ENCODE data around the gene PGAM1. TPM values are rescaled to one million over a fixed set of nuclear protein-coding genes. Genes with fewer than 3 reads are reported as not detected.
A peak's percentile ranks its signal among the peaks of the same experiment; 100 is the strongest.

PGAM1 gene
- polyA plus RNA-seq, 1 of the 3 experiments (the other 2 are of a cell fraction), result 398 TPM

DNA sequence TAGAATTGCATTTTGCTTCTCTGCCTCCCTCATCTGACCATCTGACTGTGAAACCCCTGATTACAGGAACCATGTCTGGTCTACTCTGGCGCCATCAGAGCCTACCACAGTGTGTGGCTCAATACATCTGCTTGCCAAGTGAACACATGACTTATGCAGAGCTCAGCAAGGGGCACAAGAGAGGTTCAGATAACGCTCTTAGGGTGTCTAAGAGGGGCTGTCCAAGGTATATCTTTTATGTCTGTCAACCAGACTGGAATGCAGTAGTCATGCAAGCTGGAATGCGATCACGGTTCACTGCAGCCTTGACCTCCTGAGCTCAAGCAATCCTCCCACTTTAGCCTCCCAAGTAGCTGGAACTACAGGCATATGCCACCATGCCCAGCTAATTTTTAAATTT lies 14.6 kb upstream of the PGAM1 start:
- Histone ChIP-seq H3F3A (replicated peaks; ENCODE audit: insufficient read depth) (peaks cover 15% of the 10 kb centered on the region), H3K27me3 (ENCODE audit: insufficient read depth) (no peaks in the 10 kb centered on the region), H3K4me3 (ENCODE audit: low read depth in 2 of 2, low read length in 1 of 2) (no peak overlapping the region), H3K79me2 (ENCODE audit: insufficient read depth) (no peaks in the 10 kb centered on the region), H3K4me2 (no peak overlapping the region), H3K9me3 (no peaks in the 10 kb centered on the region), H3K9me2 (no peaks in the 10 kb centered on the region), H3K4me1 (ENCODE audit: control insufficient read depth in 1 of 2, insufficient read depth in 2 of 2, low read depth in 1 of 2, low read length in 1 of 2) (peaks cover 4 to 6% of the 10 kb centered on the region in 2 experiments; a peak in 2 of 4 replicates), H3K9ac (no peak overlapping the region), H3K27ac (ENCODE audit: low read depth in 2 of 2, low read length in 1 of 2) (no peak overlapping the region), H4K20me1 (ENCODE audit: insufficient read depth) (no peaks in the 10 kb centered on the region), H2AFZ (ENCODE audit: low read depth) (no peak overlapping the region), H3K36me3 (replicated peaks in 1 of 2; ENCODE audit: control insufficient read depth in 1 of 2, insufficient read depth in 2 of 2, low read length in 1 of 2) (no peaks in the 10 kb centered on the region)
- CTCF ChIA-PET, result interaction anchor here (0.7 kb wide), 1 partner anchor 12 kb away, joined by 5 read pairs; no protein-coding TSS in a partner anchor
- TF ChIP-seq NFIC (IDR thresholded peaks at IDR 0.05; ENCODE audit: borderline replicate concordance), result no peak
- TF ChIP-seq, protein P1, sequence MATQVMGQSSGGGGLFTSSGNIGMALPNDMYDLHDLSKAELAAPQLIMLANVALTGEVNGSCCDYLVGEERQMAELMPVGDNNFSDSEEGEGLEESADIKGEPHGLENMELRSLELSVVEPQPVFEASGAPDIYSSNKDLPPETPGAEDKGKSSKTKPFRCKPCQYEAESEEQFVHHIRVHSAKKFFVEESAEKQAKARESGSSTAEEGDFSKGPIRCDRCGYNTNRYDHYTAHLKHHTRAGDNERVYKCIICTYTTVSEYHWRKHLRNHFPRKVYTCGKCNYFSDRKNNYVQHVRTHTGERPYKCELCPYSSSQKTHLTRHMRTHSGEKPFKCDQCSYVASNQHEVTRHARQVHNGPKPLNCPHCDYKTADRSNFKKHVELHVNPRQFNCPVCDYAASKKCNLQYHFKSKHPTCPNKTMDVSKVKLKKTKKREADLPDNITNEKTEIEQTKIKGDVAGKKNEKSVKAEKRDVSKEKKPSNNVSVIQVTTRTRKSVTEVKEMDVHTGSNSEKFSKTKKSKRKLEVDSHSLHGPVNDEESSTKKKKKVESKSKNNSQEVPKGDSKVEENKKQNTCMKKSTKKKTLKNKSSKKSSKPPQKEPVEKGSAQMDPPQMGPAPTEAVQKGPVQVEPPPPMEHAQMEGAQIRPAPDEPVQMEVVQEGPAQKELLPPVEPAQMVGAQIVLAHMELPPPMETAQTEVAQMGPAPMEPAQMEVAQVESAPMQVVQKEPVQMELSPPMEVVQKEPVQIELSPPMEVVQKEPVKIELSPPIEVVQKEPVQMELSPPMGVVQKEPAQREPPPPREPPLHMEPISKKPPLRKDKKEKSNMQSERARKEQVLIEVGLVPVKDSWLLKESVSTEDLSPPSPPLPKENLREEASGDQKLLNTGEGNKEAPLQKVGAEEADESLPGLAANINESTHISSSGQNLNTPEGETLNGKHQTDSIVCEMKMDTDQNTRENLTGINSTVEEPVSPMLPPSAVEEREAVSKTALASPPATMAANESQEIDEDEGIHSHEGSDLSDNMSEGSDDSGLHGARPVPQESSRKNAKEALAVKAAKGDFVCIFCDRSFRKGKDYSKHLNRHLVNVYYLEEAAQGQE (IDR thresholded peaks at IDR 0.05; ENCODE audit: low read depth, low read length), result 0 out of 2 replicates have a peak, but pooled peaks have one; percentile 37
- TF ChIP-seq GABPA (IDR thresholded peaks at IDR 0.05; ENCODE audit: low read depth), result no peak
- DNase-seq, result no peak
- 65% methylated on average over 3 of the region's 4 CpGs for WGBS (ENCODE audit: low lambda C conversion rate)
- POLR2A ChIA-PET, result no interaction called here

DNA sequence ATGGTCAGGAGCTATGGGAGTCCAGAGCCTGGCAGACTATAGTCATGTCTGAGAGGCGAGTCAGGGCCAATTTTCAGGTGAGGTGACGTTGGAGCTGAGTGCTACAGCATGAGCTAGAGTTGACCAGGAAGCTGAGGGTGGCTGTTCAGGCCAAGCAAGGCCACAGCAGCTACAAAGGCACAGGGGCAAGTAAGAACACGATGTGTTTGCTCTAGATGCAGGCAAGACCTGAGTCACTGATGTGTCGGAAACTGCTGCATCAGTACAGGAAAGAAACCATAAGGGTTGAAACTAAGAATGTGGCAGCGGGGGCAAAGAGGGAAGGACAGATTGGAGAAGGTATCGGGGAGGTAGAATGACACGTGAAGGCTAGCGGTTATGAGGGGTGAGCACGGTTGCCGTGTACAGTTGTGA lies 13.1 kb upstream of the PGAM1 start:
- Histone ChIP-seq H3K4me2 (no peak overlapping the region), H3K4me1 (ENCODE audit: control insufficient read depth in 1 of 2, insufficient read depth in 2 of 2, low read depth in 1 of 2, low read length in 1 of 2) (peaks cover 0 to 6% of the 10 kb centered on the region in 2 experiments; a peak in 1 of 4 replicates), H3K9ac (no peak overlapping the region), H3K9me3 (no peaks in the 10 kb centered on the region), H3K79me2 (ENCODE audit: insufficient read depth) (no peaks in the 10 kb centered on the region), H3K9me2 (no peaks in the 10 kb centered on the region), H3K27me3 (ENCODE audit: insufficient read depth) (no peaks in the 10 kb centered on the region), H3K27ac (ENCODE audit: low read depth in 2 of 2, low read length in 1 of 2) (no peak overlapping the region), H3F3A (replicated peaks; ENCODE audit: insufficient read depth) (peaks cover 7% of the 10 kb centered on the region), H2AFZ (ENCODE audit: low read depth) (no peak overlapping the region), H4K20me1 (ENCODE audit: insufficient read depth) (no peaks in the 10 kb centered on the region), H3K36me3 (replicated peaks in 1 of 2; ENCODE audit: control insufficient read depth in 1 of 2, insufficient read depth in 2 of 2, low read length in 1 of 2) (no peaks in the 10 kb centered on the region), H3K4me3 (ENCODE audit: low read depth in 2 of 2, low read length in 1 of 2) (no peak overlapping the region)
- no peak for DNase-seq
- TF ChIP-seq RCOR1 (IDR thresholded peaks at IDR 0.05; ENCODE audit: low read length) (no peak), ELF1 (IDR thresholded peaks at IDR 0.05) (no peak)
- TF ChIP-seq, protein P2, sequence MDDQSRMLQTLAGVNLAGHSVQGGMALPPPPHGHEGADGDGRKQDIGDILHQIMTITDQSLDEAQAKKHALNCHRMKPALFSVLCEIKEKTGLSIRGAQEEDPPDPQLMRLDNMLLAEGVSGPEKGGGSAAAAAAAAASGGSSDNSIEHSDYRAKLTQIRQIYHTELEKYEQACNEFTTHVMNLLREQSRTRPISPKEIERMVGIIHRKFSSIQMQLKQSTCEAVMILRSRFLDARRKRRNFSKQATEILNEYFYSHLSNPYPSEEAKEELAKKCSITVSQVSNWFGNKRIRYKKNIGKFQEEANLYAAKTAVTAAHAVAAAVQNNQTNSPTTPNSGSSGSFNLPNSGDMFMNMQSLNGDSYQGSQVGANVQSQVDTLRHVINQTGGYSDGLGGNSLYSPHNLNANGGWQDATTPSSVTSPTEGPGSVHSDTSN (IDR thresholded peaks at IDR 0.05), result no peak
- 93% methylated on average over 10 of the region's 10 CpGs for WGBS (ENCODE audit: low lambda C conversion rate)
- ChIA-PET CTCF (no interaction called here), POLR2A (no interaction called here)

DNA sequence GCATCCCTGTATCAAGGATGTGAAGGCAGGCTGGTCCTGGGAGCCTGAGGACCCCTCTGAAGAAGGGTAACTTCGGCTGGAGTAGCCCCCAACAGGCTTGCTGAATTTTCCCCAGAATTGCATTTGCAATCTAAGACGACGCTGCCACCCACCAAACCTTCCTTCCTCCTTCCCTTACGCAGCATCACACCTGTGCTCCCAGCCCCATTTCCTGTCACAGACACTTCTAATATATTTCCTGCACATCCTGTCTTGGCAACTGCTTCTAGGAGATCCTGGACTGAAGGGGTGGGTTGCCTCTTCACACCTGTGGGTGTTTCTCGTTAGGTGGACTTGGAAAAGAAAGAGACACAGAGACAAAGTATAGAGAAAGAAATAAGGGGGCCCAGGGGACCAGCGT lies 9.4 kb upstream of the PGAM1 start:
- WGBS (ENCODE audit: low lambda C conversion rate), result 93% methylated on average over 6 of the region's 6 CpGs
- Histone ChIP-seq H3K4me1 (ENCODE audit: control insufficient read depth in 1 of 2, insufficient read depth in 2 of 2, low read depth in 1 of 2, low read length in 1 of 2) (peaks cover 0 to 6% of the 10 kb centered on the region in 2 experiments; a peak in 1 of 4 replicates), H3K36me3 (replicated peaks in 1 of 2; ENCODE audit: control insufficient read depth in 1 of 2, insufficient read depth in 2 of 2, low read length in 1 of 2) (no peaks in the 10 kb centered on the region), H3K4me2 (no peak overlapping the region), H3K9me3 (no peaks in the 10 kb centered on the region), H3K9ac (no peak overlapping the region), H2AFZ (ENCODE audit: low read depth) (no peak overlapping the region), H3K9me2 (no peaks in the 10 kb centered on the region), H3F3A (replicated peaks; ENCODE audit: insufficient read depth) (peaks cover 7% of the 10 kb centered on the region), H4K20me1 (ENCODE audit: insufficient read depth) (no peaks in the 10 kb centered on the region), H3K27me3 (ENCODE audit: insufficient read depth) (no peaks in the 10 kb centered on the region), H3K4me3 (ENCODE audit: low read depth in 2 of 2, low read length in 1 of 2) (no peak overlapping the region), H3K79me2 (ENCODE audit: insufficient read depth) (peaks cover 8% of the 10 kb centered on the region; the same call in 1 of the 2 replicates), H3K27ac (ENCODE audit: low read depth in 2 of 2, low read length in 1 of 2) (no peak overlapping the region)
- CTCF ChIA-PET, result no interaction called here
- no peak for DNase-seq
- POLR2A ChIA-PET, result no interaction called here
- TF ChIP-seq, protein P3, sequence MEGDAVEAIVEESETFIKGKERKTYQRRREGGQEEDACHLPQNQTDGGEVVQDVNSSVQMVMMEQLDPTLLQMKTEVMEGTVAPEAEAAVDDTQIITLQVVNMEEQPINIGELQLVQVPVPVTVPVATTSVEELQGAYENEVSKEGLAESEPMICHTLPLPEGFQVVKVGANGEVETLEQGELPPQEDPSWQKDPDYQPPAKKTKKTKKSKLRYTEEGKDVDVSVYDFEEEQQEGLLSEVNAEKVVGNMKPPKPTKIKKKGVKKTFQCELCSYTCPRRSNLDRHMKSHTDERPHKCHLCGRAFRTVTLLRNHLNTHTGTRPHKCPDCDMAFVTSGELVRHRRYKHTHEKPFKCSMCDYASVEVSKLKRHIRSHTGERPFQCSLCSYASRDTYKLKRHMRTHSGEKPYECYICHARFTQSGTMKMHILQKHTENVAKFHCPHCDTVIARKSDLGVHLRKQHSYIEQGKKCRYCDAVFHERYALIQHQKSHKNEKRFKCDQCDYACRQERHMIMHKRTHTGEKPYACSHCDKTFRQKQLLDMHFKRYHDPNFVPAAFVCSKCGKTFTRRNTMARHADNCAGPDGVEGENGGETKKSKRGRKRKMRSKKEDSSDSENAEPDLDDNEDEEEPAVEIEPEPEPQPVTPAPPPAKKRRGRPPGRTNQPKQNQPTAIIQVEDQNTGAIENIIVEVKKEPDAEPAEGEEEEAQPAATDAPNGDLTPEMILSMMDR (IDR thresholded peaks at IDR 0.05), result no peak
- TF ChIP-seq SIN3A (IDR thresholded peaks at IDR 0.05; ENCODE audit: borderline replicate concordance, low read depth, low read length) (no peak), RFX5 (IDR thresholded peaks at IDR 0.05; ENCODE audit: low read length) (no peak), FOXM1 (IDR thresholded peaks at IDR 0.05; ENCODE audit: low read depth) (no peak), RAD21 (IDR thresholded peaks at IDR 0.05; ENCODE audit: low read length) (no peak), MXI1 (IDR thresholded peaks at IDR 0.05; ENCODE audit: low read depth, low read length) (no peak), EZH2phosphoT487 (IDR thresholded peaks at IDR 0.05; ENCODE audit: borderline replicate concordance, low read depth) (no peak)
- TF ChIP-seq, protein P4, sequence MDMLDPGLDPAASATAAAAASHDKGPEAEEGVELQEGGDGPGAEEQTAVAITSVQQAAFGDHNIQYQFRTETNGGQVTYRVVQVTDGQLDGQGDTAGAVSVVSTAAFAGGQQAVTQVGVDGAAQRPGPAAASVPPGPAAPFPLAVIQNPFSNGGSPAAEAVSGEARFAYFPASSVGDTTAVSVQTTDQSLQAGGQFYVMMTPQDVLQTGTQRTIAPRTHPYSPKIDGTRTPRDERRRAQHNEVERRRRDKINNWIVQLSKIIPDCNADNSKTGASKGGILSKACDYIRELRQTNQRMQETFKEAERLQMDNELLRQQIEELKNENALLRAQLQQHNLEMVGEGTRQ (IDR thresholded peaks at IDR 0.05; ENCODE audit: borderline replicate concordance, low read depth, low read length), result no peak
- TF ChIP-seq, protein P5, sequence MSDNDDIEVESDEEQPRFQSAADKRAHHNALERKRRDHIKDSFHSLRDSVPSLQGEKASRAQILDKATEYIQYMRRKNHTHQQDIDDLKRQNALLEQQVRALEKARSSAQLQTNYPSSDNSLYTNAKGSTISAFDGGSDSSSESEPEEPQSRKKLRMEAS (IDR thresholded peaks at IDR 0.05; ENCODE audit: low read depth), result no peak

Measured in SK-N-SH (cell line).